Measurements from ENCODE around the gene PHLPP2. TPM values are rescaled to one million over a fixed set of nuclear protein-coding genes. Genes with fewer than 3 reads are reported as not detected.

The PHLPP2 gene
- total and polyA plus RNA-seq, 10 of the 15 experiments (the other 5 are each of a cell fraction or from before 2014, with no cell fraction given): 1.0 to 13.2 (median 7.0) TPM

DNA sequence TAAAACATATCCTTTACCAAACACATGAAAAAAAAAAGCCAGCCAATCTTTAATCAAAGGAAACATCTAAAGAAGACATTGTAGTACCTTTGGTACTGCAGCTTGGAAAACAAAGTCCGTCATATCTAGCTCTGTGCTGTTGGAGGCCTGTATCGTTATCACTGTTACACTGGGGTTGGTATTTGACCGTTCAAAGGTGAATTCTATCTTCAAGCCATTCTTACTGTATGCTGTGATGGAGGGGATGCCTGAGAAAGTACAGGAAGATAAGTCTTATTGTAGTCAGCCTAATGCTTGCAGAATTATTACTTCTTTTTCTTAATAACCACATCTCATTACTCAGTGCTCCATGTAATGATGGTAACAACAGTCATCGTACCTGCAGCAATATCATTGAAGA, 14.4 kb upstream of the PHLPP2 start (continued):
- TF ChIP-seq, protein P1, sequence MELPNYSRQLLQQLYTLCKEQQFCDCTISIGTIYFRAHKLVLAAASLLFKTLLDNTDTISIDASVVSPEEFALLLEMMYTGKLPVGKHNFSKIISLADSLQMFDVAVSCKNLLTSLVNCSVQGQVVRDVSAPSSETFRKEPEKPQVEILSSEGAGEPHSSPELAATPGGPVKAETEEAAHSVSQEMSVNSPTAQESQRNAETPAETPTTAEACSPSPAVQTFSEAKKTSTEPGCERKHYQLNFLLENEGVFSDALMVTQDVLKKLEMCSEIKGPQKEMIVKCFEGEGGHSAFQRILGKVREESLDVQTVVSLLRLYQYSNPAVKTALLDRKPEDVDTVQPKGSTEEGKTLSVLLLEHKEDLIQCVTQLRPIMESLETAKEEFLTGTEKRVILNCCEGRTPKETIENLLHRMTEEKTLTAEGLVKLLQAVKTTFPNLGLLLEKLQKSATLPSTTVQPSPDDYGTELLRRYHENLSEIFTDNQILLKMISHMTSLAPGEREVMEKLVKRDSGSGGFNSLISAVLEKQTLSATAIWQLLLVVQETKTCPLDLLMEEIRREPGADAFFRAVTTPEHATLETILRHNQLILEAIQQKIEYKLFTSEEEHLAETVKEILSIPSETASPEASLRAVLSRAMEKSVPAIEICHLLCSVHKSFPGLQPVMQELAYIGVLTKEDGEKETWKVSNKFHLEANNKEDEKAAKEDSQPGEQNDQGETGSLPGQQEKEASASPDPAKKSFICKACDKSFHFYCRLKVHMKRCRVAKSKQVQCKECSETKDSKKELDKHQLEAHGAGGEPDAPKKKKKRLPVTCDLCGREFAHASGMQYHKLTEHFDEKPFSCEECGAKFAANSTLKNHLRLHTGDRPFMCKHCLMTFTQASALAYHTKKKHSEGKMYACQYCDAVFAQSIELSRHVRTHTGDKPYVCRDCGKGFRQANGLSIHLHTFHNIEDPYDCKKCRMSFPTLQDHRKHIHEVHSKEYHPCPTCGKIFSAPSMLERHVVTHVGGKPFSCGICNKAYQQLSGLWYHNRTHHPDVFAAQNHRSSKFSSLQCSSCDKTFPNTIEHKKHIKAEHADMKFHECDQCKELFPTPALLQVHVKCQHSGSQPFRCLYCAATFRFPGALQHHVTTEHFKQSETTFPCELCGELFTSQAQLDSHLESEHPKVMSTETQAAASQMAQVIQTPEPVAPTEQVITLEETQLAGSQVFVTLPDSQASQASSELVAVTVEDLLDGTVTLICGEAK (IDR thresholded peaks at IDR 0.05; ENCODE audit: borderline replicate concordance): no peak
- TF ChIP-seq, protein P2, sequence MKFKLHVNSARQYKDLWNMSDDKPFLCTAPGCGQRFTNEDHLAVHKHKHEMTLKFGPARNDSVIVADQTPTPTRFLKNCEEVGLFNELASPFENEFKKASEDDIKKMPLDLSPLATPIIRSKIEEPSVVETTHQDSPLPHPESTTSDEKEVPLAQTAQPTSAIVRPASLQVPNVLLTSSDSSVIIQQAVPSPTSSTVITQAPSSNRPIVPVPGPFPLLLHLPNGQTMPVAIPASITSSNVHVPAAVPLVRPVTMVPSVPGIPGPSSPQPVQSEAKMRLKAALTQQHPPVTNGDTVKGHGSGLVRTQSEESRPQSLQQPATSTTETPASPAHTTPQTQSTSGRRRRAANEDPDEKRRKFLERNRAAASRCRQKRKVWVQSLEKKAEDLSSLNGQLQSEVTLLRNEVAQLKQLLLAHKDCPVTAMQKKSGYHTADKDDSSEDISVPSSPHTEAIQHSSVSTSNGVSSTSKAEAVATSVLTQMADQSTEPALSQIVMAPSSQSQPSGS (IDR thresholded peaks at IDR 0.05; ENCODE audit: low read length): no peak
- TF ChIP-seq SP1 (IDR thresholded peaks at IDR 0.05; ENCODE audit: low read depth, low read length) (no peak), NRF1 (conservative IDR thresholded peaks at IDR 0.05; ENCODE audit: low read depth, low read length) (no peak), FOS (IDR thresholded peaks at IDR 0.05; ENCODE audit: borderline replicate concordance, extremely low read depth, insufficient read length) (no peak), NBN (IDR thresholded peaks at IDR 0.05) (no peak), IKZF2 (IDR thresholded peaks at IDR 0.05) (no peak), NFYA (IDR thresholded peaks at IDR 0.05; ENCODE audit: borderline replicate concordance, low read depth, low read length) (no peak), RAD51 (IDR thresholded peaks at IDR 0.05) (no peak), MTA3 (IDR thresholded peaks at IDR 0.05; ENCODE audit: borderline replicate concordance, low read length) (no peak)
- TF ChIP-seq, protein P3, sequence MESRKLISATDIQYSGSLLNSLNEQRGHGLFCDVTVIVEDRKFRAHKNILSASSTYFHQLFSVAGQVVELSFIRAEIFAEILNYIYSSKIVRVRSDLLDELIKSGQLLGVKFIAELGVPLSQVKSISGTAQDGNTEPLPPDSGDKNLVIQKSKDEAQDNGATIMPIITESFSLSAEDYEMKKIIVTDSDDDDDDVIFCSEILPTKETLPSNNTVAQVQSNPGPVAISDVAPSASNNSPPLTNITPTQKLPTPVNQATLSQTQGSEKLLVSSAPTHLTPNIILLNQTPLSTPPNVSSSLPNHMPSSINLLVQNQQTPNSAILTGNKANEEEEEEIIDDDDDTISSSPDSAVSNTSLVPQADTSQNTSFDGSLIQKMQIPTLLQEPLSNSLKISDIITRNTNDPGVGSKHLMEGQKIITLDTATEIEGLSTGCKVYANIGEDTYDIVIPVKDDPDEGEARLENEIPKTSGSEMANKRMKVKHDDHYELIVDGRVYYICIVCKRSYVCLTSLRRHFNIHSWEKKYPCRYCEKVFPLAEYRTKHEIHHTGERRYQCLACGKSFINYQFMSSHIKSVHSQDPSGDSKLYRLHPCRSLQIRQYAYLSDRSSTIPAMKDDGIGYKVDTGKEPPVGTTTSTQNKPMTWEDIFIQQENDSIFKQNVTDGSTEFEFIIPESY (IDR thresholded peaks at IDR 0.05): no peak
- TF ChIP-seq, protein P4, sequence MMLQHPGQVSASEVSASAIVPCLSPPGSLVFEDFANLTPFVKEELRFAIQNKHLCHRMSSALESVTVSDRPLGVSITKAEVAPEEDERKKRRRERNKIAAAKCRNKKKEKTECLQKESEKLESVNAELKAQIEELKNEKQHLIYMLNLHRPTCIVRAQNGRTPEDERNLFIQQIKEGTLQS (IDR thresholded peaks at IDR 0.05; ENCODE audit: borderline replicate concordance, extremely low read depth, low read depth, low read length): no peak
- TF ChIP-seq, protein P5, sequence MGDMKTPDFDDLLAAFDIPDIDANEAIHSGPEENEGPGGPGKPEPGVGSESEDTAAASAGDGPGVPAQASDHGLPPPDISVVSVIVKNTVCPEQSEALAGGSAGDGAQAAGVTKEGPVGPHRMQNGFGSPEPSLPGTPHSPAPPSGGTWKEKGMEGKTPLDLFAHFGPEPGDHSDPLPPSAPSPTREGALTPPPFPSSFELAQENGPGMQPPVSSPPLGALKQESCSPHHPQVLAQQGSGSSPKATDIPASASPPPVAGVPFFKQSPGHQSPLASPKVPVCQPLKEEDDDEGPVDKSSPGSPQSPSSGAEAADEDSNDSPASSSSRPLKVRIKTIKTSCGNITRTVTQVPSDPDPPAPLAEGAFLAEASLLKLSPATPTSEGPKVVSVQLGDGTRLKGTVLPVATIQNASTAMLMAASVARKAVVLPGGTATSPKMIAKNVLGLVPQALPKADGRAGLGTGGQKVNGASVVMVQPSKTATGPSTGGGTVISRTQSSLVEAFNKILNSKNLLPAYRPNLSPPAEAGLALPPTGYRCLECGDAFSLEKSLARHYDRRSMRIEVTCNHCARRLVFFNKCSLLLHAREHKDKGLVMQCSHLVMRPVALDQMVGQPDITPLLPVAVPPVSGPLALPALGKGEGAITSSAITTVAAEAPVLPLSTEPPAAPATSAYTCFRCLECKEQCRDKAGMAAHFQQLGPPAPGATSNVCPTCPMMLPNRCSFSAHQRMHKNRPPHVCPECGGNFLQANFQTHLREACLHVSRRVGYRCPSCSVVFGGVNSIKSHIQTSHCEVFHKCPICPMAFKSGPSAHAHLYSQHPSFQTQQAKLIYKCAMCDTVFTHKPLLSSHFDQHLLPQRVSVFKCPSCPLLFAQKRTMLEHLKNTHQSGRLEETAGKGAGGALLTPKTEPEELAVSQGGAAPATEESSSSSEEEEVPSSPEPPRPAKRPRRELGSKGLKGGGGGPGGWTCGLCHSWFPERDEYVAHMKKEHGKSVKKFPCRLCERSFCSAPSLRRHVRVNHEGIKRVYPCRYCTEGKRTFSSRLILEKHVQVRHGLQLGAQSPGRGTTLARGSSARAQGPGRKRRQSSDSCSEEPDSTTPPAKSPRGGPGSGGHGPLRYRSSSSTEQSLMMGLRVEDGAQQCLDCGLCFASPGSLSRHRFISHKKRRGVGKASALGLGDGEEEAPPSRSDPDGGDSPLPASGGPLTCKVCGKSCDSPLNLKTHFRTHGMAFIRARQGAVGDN (IDR thresholded peaks at IDR 0.05): no peak

Data from GM12878 (cell line).